ENCODE data around the gene PPP2R3B.
"Not testable (repeated sequence)": the region's sequence is repeated elsewhere in the genome, so short reads cannot be mapped to it uniquely, and the experiment has no call there.

PPP2R3B gene

GRCh38 chrX:318068-318738, 68.5 kb downstream of the PPP2R3B start:
- DNase-seq = peak; percentile 98

DNA sequence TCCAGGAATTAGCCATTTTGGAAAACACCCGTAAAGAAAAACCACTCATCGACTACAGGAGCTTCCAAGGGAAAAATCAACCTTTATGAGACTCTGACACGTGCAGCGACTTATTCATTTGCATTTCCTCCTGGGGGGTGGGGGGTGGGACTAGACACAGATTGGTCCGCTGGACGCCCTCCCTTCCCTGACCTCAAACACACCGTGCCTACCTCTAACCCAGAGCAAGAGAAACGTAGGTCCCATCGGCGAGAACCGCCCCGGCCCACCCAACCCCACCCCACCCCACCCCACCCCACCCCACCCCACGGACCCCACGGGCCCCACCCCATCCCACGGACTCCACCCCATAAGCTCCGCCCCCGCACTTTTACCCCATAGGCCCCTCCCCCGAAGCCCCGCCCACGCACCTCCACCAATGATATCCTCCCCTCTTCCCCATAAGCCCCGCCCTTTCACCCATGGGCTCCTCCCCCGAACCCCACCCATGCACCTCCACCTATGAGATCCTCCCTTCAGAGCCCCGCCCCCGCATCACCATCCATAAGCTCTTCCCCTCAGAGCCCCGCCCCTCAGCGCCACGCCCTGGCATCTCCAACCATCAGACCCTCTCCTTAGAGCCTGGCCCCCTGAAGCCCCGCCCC, 69.2 kb downstream of the PPP2R3B start:
- DNase-seq = no peak

DNA sequence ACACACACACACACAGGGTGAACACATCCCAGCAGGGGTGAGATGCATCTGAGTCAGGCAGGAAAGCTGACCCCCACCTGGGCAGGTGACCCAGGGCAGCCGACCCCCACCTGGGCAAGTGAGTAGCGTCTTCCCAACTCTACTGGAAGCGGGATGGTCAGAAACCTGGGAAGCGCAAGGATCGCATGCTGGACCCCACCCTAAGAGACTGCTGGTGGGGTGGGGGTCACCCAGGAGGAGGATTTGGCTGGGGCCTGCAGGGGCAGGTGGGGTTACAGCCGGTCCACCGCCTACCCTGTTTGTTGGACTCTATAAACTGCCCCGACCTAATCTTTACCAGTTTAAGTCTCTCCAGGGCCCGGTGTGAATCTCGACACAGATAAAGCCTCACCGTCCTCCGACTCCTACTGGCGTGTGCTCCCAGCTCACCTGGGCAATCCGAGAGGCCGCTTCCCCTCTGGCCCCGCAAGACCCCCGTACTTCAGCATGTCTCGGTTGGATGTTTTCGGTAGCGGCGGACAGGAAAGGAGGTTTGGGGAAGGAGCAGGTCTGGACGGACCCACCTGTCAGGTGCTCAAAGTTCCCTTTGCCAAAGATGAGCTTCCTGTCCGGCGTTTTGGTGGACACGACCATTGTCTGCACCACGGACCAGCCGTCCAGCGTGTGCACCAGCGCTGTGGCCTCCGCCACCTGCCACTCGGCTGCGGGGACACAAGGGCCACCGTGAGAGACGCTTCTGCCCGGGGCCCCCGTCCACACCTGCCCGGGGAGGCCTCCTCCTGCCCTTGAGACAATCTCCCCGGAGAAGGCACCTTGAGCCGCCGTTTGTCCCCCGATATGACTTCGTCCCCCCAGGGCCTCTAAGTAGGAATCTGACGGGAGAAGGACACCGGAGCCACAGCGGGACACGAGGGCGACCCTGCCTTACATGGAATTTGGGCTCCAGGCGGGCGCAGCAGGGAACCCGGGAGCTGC, 70.1 kb downstream of the PPP2R3B start:
- no peak for DNase-seq

DNA sequence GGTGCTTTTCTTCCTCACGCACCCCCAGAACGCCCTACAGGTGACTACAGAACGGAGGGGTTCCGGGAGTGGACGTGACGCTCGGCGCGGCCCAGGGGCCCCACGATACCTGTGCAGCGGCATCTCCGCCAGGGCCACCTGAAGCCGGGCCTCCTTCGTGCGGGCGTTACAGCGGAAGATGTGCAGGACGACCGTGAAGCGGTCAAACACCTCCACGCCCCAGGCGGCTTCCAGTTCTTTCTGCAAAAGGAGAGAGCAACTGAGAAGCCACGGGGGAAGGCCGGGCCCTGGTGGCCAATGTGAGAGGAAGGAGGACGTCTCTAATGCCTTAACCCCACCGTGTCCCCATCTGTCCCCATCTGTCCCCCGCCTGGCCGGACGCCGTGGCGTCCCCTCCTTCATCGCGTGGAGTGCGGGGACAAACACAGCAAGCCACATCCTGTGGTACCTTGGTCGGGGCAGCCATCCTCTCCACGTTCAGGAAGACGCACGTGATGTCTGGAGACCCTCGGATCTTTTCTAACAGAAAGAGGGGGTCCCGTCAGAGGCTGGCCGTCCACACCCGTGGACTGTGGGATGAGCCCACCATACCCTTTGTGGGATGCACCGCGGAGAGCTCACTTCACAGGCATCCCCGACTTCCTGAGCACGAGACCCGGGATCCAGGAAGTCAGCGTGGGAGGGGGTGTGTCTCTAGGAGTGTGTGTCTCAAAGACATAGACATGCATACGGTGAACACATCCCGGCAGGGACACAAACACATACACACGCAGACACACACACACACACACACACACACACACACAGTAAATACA, 71.7 kb downstream of the PPP2R3B start:
- peak; percentile 30 for DNase-seq

DNA sequence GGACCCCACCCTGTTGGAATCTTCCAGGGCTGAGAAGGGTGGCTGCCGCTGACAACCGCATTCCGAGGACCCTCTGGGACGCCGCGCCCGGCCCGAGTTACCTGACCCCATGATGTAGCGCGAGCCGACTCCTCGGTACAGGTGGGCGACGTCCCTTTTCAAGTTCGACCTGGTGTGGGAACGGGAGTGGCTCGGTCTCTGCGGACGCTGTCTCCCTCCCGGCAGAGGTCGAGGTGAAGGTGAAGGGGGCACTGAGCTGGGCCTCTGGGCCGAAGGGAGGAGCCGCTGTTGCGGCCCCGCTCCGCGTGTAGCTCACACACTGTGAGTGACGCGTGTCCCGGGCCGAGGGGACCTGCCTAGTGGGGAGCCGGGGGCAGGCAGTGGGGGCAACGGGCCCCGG, 72.7 kb downstream of the PPP2R3B start:
- no peak for DNase-seq

DNA sequence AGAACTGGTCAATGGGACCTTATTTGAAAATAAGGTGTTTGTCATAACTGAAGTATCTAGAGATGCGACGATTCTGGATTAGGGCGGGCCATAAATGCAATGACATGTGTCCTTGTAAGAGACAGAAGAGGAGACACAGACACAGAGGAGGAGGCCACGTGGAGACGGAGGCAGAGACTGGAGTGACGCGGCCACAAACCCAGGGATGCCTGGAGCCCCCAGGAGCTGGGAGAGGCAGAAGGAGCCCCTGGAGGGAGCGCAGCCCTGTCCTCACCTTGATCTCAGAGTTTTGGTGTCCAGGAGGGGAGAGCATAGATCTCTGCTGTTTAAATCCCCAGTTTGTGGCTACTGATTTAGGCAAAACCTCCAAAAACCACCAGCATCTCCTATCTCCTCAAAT, 73.2 kb downstream of the PPP2R3B start:
- DNase-seq = no peak

GRCh38 chrX:312621-313331, 73.9 kb downstream of the PPP2R3B start:
- DNase-seq = no peak

GRCh38 chrX:311156-312129, 75.3 kb downstream of the PPP2R3B start:
- no peak for DNase-seq

DNA sequence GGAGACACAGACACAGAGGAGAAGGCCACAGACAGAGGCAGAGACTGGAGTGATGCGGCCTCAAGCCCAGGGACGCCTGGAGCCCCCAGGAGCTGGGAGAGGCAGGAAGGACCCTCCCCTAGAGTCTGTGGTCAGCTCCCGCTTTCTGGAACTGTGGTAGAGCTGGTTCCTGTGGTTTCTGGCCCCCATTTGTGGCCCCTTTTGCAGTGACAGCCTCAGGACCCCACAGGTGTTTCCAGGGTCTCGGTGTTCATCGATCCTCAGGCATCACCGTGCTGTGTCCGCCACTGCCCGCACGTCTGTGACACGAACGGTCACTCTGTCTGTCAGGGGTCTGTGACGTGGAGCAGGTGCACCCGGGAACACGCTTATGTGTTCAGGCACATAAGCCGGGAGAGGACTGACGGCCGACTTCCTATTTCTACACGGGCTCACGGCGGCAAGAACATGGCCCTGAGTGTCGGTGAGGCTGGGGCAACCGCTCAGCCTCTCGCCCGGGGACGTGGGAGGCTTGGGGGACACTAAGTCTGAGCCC, 76.0 kb downstream of the PPP2R3B start:
- DNase-seq = no peak

DNA sequence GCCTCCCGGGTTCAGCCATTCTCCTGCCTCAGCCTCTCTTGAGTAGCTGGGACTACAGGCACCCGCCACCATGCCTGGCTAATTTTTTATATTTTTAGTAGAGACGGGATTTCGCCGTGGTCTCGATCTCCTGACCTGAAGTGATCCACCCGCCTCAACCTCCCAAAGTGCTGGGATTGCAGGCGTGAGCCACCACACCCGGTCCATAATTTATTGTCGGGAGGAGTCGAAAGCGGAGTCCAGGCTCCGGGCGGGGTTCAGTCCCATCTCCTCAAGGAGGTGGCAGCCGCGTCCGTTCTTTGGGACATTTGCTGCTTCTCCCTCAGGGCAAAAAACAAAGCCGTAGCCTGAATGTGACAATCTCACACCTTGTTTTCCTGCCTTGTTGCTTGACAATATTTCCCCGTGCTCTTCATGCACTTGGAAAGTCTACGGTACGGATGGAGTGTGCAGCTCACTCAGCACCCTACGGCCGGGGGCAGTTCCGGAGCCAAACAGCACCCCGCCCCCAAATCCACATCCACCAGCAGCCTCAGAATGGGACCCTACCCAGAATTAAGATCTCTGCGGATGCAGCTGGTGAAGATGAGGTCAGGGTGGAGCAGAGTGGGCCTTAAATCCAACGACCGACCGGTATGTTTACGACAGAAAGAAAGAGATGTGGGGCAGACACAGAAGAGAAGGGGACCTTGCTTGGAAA, 77.7 kb downstream of the PPP2R3B start:
- no peak for DNase-seq

DNA sequence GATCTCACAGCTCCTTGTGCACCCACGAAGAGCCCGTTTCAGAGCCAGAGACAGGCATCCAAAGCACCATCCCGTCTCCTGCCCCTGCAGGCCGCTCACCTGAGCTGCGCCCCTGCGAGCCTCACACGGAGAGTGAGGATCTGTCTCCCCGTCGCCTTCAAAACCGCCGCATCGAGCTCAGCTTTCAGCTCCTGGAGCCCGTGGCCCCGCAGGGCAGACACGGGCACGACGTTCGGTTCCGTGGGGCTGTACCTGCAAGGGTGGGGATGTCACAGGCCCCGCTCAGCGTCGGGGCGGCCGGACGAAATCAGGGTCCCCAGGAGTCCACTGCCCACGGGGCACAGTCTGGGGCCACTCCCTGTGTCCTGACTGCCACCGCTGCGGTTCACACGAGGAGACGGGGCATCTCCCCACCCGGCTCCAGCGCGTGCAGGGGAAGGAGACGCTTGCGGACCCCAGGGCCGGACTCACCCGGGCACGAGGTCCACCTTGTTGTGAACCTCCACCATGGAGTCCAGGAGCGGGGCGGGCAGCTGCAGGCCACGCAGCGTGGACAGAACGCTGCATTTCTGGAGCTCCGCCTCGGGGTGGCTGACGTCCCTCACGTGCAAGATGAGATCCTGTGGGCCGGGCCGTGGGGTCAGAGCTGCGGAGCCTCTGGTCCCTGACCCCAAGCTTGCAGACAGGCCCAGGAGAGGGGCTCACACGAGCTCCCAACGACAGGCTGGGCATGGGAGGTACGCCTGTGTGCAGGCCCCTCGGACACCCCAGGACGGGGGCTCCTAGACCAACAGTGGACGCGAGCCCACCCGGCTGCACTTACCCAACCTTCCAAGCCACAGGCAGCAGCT, 79.2 kb downstream of the PPP2R3B start:
- no peak for DNase-seq

GRCh38 chrX:306614-307251, 80.0 kb downstream of the PPP2R3B start:
- DNase-seq = not testable (repeated sequence)

DNA sequence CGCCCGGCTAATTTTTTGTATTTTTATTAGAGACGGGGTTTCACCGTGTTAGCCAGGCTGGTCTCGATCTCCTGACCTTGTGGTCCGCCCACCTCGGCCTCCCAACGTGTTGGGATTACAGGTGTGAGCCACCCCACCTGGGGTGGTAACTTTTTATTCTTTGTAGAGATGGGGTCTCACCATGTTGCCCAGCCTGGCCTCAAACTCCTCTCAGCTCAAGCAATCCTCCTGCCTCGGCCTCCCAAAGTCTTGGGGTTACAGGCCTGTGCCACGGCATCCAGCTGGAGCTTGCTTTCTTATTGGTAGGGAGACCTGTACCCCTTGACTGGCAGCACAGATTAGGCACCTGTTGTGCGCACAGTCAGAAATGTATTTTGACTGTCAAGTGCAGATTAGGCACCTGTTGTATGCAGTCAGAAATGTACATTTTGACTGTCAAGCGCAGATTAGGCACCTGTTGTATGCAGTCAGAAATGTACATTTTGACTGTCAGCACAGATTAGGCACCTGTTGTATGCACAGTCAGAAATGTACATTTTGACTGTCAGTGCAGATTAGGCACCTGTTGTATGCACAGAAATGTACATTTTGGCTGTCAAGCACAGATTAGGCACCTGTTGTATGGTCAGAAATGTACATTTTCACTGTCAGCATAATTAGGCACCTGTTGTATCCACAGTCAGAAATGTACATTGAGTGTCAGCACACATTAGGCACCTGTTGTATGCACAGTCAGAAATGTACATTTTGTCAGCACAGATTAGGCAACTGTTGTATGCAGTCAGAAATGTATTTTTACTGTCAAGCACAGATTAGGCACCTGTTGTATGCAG, 80.7 kb downstream of the PPP2R3B start:
- DNase-seq = not testable (repeated sequence)

- DNase-seq = no peak
These were observed 83.7 kb downstream of the PPP2R3B start for GRCh38 chrX:302975-303374.

DNA sequence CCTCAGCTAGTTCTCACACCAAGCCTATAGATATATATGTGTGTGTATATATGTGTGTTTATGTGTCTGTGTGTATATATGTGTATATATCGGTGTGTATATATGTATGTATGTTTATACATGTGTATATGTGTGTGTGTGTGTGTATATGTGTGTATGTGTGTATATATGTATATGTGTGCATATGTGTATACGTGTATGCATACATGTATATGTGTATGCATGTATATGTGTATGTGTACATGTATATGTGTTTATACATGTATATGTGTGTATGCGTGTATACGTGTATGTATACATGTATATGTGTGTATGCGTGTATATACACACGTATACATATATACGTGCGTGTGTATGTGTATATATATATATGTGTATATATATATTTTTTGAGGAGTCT, 86.4 kb downstream of the PPP2R3B start:
- DNase-seq = no peak

DNA sequence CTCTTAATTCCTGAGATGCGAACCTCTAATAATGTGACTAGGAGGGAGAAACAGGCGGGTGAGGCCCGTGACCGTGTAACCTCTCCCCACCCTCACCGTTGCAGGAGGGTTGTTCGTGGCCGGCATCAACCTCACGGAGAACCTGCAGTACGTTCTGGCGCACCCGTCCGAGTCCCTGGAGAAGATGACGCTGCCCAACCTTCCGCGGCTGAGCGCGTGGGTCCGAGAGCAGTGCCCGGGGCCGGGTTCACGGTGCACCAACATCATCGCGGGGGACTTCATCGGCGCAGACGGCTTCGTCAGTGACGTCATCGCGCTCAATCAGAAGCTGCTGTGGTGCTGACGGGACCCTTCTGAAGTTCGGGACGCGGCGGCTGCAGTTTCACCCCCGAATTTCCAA, 87.7 kb downstream of the PPP2R3B start:
- no peak for DNase-seq

DNA sequence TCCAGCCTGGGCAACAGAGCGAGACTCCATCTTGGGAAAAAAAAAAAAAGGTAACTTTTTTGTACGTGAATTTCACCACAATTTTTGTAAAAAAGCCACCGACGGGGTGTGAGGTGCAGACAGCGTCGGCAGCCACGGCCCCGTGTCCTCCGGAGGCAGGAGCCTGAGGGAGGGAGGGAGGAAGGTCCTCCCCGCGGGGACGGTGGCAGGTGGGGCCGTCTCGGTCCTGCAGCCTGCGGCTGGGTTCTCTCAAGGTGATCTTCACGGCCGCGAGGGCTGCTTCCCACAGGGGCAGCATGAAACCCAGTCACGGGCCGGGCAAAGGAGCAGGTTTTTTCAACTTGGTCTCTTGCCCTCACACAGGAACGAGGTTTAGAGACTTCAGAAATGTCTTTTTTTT, 91.6 kb downstream of the PPP2R3B start:
- no peak for DNase-seq

All from right hindlimb (tissue), 1 donor.